ENCODE results near the gene PSME4. TPM values are rescaled to one million over a fixed set of nuclear protein-coding genes. Genes with fewer than 3 reads are reported as not detected.

The PSME4 gene
- total RNA-seq, 1 experiment from 2014 or later, result 63.2 TPM

DNA sequence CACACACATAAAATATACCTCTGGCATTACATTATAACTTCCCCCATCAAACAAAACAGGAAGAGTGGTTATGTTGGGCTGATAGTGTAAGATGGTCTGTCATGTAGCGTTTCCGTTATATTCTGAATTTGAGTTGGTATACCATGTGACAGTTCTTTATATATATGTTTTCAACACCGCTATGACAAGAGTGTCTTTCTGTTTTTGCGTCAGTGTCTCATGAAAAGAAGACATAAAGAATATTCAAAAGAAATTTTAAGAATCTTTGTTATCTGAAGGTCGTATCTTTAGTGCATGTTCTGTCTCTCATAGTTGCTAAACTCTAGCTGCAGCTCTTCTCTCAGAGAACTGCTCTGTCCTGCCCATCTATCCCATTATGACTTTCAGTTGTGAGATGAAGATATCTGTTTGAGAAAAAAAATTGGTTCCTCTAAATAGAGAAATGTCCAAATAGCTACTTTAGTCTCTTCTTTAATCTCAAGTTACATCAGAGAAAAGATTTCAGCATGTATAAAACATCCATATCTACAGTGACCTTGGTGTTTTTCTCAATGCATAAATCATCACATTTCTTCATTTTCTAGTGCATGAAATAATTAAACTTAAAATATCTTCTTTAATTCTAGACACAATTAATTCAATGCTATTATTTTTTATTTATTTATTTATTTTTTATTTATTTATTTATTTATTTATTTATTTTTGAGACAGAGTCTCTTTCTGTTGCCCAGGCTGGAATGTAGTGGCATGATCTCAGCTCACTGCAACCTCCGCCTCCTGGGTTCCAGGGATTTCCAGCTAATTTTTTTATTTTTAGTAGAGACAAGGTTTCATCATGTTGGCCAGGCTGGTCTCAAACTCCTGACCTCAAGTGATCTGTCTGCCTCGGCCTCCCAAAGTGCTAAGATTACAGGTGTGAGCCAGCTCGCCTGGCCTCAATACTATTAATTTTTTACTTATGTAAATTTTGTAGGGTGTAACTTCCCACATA, 24.3 kb upstream of the PSME4 start:
- in situ Hi-C loops (cut with HindIII; ENCODE audit: low pct_unique_long_range_greater_than_20kb, low sequenced_read_pairs) (no loop called here), intact Hi-C loops (cut with micrococcal nuclease; ENCODE audit: unreplicated experiment) (no loop called here)
- no peak overlapping the region for H3K4me3 ChIP-seq (ENCODE audit: low read depth in 2 of 2, low read length in 2 of 2)
- DNase-seq (ENCODE audit: low read depth, low spot score) (no peak), ATAC-seq (no peak)
- H3K9me3 ChIP-seq (ENCODE audit: control insufficient read depth, insufficient read depth, low read depth, low read length), result no peaks in the 10 kb centered on the region
- BruUV-seq (replicated peaks), result no TSS peak
- ChIA-PET POLR2A (interaction anchor here (0.6 kb wide), 2 partner anchors 9 to 15 kb away, joined by 7 read pairs; no protein-coding TSS in a partner anchor), CTCF (interaction anchor here (0.6 kb wide), 1 partner anchor 43 kb away, joined by 7 read pairs; no protein-coding TSS in a partner anchor)
- no peaks in the 10 kb centered on the region for H3K36me3 ChIP-seq (ENCODE audit: control insufficient read depth, insufficient read depth, low read length)
- H3K4me1 ChIP-seq (ENCODE audit: control insufficient read depth, insufficient read depth, low read length), result no peaks in the 10 kb centered on the region
- no peak for TF ChIP-seq SIN3A (IDR thresholded peaks at IDR 0.05; ENCODE audit: borderline replicate concordance, insufficient read depth, low read depth, low read length)
- no peak for TF ChIP-seq POLR2AphosphoS5 (IDR thresholded peaks at IDR 0.05; ENCODE audit: low read depth, low read length)
- TF ChIP-seq, protein P1, sequence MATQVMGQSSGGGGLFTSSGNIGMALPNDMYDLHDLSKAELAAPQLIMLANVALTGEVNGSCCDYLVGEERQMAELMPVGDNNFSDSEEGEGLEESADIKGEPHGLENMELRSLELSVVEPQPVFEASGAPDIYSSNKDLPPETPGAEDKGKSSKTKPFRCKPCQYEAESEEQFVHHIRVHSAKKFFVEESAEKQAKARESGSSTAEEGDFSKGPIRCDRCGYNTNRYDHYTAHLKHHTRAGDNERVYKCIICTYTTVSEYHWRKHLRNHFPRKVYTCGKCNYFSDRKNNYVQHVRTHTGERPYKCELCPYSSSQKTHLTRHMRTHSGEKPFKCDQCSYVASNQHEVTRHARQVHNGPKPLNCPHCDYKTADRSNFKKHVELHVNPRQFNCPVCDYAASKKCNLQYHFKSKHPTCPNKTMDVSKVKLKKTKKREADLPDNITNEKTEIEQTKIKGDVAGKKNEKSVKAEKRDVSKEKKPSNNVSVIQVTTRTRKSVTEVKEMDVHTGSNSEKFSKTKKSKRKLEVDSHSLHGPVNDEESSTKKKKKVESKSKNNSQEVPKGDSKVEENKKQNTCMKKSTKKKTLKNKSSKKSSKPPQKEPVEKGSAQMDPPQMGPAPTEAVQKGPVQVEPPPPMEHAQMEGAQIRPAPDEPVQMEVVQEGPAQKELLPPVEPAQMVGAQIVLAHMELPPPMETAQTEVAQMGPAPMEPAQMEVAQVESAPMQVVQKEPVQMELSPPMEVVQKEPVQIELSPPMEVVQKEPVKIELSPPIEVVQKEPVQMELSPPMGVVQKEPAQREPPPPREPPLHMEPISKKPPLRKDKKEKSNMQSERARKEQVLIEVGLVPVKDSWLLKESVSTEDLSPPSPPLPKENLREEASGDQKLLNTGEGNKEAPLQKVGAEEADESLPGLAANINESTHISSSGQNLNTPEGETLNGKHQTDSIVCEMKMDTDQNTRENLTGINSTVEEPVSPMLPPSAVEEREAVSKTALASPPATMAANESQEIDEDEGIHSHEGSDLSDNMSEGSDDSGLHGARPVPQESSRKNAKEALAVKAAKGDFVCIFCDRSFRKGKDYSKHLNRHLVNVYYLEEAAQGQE (IDR thresholded peaks at IDR 0.05; ENCODE audit: insufficient read depth in 1 of 2, low read depth in 2 of 2, low read length in 1 of 2), result no peak
- no peak for TF ChIP-seq TCF7L2 (IDR thresholded peaks at IDR 0.05; ENCODE audit: low read depth, low read length)
- TF ChIP-seq, protein P2, sequence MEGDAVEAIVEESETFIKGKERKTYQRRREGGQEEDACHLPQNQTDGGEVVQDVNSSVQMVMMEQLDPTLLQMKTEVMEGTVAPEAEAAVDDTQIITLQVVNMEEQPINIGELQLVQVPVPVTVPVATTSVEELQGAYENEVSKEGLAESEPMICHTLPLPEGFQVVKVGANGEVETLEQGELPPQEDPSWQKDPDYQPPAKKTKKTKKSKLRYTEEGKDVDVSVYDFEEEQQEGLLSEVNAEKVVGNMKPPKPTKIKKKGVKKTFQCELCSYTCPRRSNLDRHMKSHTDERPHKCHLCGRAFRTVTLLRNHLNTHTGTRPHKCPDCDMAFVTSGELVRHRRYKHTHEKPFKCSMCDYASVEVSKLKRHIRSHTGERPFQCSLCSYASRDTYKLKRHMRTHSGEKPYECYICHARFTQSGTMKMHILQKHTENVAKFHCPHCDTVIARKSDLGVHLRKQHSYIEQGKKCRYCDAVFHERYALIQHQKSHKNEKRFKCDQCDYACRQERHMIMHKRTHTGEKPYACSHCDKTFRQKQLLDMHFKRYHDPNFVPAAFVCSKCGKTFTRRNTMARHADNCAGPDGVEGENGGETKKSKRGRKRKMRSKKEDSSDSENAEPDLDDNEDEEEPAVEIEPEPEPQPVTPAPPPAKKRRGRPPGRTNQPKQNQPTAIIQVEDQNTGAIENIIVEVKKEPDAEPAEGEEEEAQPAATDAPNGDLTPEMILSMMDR (IDR thresholded peaks at IDR 0.05), result no peak
- no peaks in the 10 kb centered on the region for H3K27me3 ChIP-seq (ENCODE audit: control insufficient read depth, insufficient read depth, low read length)
- H3K27ac ChIP-seq (ENCODE audit: low read length), result no peak overlapping the region

DNA sequence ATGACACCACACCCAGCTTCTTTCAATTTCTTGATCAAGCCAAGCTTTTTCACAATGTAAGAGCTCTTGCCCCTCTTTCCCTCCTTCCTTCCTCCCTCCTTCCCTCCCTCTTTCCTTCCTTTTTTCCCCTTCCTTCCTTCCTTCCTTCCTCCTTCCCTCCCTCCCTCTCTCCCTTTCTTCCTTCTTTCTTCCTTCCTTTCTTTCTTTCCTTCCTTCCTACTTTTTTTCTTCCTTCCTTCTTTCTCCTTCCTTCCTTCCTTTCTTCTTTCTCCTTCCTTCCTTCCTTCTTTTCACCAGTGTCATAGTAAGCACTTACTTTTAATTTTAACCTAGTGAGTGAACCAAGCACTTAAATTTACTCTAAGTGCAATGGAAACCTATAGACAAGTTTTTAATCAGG, 21.2 kb upstream of the PSME4 start:
- peaks cover 7% of the 10 kb centered on the region; the same call in 1 of the 2 replicates for H3K4me1 ChIP-seq (ENCODE audit: control insufficient read depth, insufficient read depth, low read length)
- H3K27me3 ChIP-seq (ENCODE audit: control insufficient read depth, insufficient read depth, low read length), result no peaks in the 10 kb centered on the region
- no peak for DNase-seq (ENCODE audit: low read depth, low spot score)
- in situ Hi-C loops (cut with HindIII; ENCODE audit: low pct_unique_long_range_greater_than_20kb, low sequenced_read_pairs), result no loop called here
- no peak for TF ChIP-seq POLR2AphosphoS5 (IDR thresholded peaks at IDR 0.05; ENCODE audit: low read depth, low read length)
- no peak for TF ChIP-seq TCF7L2 (IDR thresholded peaks at IDR 0.05; ENCODE audit: low read depth, low read length)
- TF ChIP-seq, protein P2 (IDR thresholded peaks at IDR 0.05), result no peak
- no TSS peak for BruUV-seq (replicated peaks)
- no peak overlapping the region for H3K27ac ChIP-seq (ENCODE audit: low read length)
- H3K36me3 ChIP-seq (ENCODE audit: control insufficient read depth, insufficient read depth, low read length), result no peaks in the 10 kb centered on the region
- POLR2A ChIA-PET, result no interaction called here
- intact Hi-C loops (cut with micrococcal nuclease; ENCODE audit: unreplicated experiment), result no loop called here
- H3K9me3 ChIP-seq (ENCODE audit: control insufficient read depth, insufficient read depth, low read depth, low read length), result no peaks in the 10 kb centered on the region
- no peak for ATAC-seq
- CTCF ChIA-PET, result no interaction called here
- no peak overlapping the region for H3K4me3 ChIP-seq (ENCODE audit: low read depth in 2 of 2, low read length in 2 of 2)
